Measurements from ENCODE around the gene AGAP1. TPM values are rescaled to one million over a fixed set of nuclear protein-coding genes. Genes with fewer than 3 reads are reported as not detected.

Gene AGAP1
- total RNA-seq, 1 donor from 2014 or later: 22.3 TPM

DNA sequence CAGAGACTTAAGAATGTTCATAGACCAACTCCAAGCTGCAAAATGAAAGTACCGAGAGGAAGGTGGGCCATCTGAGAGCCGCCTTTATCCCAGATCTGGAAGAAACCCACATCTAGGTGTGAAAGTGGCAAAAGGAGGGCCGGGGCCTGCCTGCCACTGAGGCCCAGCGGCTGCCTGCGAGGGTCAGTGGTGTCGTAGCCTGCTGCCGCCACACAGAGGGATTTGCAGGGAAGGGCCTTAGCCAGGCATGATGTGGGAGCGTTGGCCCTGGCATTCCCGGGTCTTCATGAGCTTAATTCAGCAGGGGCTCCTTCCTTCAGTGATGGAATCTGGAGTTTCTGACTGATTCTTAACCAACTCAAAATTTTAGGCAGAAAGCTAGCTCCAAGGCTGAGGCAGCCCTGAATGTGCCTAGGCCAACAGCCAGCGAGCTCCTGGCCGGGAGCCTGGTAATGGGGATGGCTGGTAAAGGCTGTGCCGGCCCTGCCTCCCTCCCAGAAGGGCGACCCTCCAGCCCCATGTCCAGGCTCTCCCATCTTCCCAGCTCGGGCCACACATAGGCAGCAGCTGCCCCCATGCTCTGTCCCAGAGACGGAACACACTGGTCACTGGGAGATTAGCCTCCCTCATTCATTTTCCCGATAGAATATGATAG, 230.1 kb downstream of the AGAP1 start:
- no peak for DNase-seq (ENCODE audit: extremely low read depth, low read depth, low spot score)

DNA sequence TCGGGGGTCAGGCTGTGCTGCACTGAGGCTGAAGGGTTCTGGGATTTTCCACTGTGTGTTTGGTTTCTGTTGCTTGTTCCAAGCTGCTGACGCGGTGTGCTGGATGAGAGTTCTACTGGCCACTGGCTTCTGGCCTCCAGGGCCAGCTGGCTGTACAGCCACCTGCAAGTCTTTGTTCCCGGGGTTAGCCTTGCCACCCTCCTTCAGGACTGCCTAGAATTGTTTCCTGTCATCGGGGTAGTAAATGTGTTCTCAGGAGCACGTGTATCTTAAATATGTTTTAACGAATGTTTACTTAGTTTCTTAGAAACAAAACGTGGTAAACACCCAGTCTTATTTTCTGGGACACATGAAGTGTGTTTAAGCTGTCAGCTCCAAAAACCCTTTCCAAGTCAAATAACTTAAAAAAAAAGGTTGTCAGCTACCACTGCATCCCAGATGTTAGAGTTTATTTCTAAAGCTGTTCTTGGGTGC, 231.2 kb downstream of the AGAP1 start:
- no peak for DNase-seq (ENCODE audit: extremely low read depth, low read depth, low spot score)

DNA sequence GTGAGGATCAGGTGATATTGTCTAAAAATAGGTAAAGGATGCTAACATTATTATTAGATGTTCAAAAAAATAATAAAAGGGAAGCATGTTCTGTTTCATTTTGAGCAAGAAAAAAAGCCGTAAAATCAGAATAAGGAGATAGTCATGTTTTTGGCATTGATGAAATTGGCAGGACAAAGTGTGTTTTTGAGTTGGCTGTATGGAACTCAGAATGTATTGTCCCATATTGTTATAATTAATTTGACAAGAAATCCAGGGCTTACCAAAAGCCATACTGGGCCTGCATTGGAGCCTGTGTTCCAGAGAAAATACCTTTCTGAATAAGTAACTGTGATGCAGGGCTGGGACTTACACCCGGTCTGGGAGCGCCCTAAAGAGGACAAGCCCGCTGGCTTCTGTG, 232.0 kb downstream of the AGAP1 start:
- no peak for DNase-seq (ENCODE audit: extremely low read depth, low read depth, low spot score)

DNA sequence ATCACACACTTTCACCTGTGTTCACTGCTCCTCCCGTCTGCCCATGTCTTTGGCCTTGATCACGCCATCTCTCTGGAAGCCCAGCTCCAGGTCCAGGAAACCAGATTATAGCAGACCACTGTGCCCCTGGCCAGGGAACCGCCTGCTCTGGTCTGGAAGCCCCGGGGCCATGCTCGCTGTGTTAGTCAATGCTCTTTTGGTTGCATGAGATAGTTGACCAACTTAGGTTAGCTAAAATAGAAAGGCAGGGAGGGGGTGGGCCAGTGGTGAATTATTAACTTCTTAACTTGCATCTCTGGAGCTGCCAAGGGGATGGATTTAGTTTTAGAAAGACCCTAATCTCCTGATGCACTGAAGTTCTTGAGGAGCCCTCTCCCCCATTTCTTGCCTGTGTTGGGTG, 232.7 kb downstream of the AGAP1 start:
- no peak for DNase-seq (ENCODE audit: extremely low read depth, low read depth, low spot score)

DNA sequence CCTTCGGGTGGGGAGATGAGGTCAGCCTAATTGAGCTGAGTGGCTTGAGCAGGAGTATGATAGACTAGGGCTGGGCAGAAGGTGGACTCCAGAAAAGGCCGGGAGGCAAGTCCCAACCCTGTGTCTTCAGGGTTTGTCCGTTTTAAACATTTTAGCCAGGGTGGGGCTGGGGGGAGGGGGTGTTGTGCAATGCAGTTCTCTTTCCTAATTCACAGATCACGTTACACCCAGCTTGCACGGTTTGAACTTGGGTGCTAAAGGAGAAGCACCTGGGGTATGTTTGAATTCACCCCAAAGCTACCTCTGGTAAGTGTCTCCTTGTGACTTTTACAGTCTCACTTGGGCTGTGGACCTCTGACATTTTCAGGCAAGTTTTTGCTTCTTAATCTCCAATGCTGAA, 233.3 kb downstream of the AGAP1 start:
- DNase-seq (ENCODE audit: extremely low read depth, low read depth, low spot score): no peak

DNA sequence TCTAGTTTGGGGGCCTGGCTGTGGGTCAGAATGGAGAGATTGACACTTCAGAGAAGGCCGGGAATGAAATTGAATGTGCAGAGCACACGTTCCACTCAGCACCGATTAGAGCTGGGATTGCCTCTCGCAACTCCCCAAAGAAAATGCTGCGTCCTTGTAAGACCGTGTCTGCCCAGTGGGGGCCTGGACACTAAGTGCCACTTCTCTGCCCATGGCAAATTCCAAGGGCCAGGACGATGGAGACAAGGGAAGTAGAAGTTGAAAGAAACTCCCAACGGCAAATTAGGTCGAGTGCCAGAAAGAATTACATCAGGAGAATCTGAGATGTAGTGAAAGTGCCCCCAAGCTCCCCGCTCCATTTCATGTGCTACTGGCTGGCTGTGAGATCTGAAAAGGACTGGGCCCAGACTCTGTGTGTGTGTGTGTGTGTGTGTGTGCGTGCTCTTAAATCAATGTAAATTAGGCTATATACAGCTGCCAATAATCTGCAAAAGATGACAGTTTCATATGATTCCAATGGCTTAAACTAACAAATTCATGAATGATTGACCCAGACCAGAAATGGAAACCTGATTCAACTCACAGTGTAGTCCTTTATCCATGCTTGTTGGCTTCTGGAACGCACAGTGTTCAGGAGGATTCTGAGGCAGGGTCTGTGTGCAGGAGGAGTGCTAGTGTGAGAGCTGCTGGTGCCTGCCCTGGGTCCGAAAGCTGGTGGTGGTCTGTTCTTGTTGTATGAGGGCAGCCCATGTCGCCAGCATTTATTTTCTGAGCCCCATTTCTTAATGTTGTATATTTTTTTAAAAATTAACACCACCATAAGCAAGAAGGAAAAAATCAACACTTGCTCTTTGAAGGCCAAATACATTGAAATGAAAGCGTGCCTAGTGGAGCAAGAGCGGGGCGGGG, 234.3 kb downstream of the AGAP1 start:
- DNase-seq (ENCODE audit: extremely low read depth, low read depth, low spot score): no peak

DNA sequence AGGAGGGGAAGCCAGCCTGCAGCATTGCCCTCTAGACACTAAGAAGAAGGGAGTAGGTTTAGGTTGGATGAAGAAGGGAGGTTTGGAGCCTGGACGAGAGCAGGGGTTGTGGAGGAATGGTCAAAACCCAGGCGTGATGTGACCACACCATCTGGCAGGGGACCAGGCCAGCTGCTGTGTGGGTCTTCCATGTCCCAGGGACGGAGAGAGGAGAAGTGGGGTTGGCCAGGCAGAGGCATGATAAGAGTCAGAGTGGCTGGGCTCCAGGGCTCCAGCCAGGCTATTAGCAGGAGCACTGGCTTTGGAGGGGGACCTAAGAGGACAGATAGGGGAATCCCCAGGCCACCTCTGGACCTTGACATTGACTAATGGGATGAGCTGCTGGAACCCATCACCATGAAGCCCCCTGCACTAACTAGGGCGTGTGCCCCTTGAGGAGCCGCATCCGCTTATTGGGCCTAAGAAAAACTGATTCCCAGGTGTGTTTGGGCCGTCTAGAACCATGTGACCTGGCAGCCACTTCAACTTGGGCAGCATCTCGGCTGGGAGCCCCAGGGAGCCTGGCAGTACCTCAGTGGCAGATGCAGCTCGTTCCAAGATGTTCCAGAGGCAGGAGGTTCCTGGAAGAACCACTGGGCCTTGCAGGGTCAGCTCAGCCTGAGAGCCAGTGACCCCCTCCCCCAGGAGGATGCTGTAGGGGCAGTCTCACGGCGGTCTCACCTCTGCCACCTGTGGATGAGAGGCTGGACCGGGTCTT, 235.1 kb downstream of the AGAP1 start:
- no peak for DNase-seq (ENCODE audit: extremely low read depth, low read depth, low spot score)

DNA sequence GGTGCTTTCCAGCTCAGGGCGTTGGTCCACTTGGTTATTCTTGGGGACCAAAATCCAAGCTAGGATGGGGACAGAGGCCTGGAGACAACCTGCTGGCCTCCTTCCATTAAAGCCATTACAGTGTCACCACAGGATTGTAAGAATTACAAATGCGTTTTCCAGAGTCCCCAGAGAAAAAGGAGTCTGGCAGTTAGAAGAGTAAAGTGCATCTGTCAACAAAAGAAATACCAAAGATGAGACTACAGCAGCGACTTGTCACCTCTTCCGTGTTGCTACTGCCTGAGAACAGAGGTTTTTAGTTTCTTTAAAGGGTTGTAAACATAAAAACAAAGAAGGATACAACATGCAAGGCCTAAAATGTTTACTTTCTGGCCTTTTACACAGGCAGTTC, 235.7 kb downstream of the AGAP1 start:
- DNase-seq (ENCODE audit: extremely low read depth, low read depth, low spot score): no peak

DNA sequence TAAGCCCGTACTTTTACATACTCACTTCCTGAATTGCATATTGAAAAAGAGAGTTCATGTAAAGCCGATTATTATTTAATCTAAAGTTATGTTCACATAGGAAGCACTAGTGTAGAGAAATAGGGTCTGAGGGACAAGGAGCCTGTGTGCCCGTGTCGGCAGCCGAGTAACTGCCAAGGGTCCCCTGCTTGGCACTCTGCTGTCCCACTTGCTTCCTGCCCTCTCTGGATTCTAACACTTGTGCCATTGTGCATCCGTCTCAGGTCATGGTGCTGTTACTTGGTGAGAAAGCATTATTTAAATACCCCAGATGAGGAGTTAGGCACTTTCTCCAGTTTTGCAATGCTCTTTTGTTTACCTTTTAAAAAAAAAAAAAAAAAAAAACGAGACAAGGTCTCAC, 236.3 kb downstream of the AGAP1 start:
- DNase-seq (ENCODE audit: extremely low read depth, low read depth, low spot score): no peak

DNA sequence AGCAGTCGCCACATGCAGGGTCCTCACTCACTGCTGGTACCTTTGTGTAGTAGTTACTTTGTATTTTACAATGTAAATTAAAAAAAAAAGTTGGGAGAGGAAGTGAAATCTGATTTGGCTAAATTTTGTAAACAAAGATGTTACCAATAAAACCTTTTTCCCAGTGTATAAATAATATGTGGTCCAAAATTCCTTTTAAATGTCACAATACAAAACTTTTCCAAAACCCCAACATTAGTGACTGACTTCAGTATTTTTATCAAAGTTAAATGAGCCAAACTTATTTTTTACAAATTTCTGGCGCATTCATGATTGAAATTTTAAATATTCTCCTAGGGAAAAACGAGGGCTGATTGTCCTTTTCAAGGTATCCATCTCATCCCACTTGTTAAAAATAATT, 239.9 kb downstream of the AGAP1 start:
- no peak for DNase-seq (ENCODE audit: extremely low read depth, low read depth, low spot score)

DNA sequence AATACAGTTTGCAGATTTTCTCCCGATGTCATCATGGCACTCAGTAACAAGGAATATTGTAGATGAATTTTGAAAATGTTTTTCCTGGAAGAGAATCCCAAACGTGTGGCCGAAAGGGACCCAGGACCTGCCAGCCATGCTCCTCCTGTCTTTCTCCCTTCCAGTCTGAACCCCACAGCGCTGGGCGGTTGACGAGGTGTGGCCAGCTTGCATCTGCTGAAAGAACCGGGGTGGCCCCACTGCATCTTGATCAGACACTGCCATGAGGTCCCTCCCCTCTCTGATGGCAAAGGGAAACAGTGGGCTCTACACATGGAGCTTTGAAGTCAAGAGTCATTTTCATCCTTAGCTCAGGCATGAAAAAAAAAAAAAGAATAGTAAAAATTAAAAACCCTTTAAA, 240.3 kb downstream of the AGAP1 start:
- no peak for DNase-seq (ENCODE audit: extremely low read depth, low read depth, low spot score)

DNA sequence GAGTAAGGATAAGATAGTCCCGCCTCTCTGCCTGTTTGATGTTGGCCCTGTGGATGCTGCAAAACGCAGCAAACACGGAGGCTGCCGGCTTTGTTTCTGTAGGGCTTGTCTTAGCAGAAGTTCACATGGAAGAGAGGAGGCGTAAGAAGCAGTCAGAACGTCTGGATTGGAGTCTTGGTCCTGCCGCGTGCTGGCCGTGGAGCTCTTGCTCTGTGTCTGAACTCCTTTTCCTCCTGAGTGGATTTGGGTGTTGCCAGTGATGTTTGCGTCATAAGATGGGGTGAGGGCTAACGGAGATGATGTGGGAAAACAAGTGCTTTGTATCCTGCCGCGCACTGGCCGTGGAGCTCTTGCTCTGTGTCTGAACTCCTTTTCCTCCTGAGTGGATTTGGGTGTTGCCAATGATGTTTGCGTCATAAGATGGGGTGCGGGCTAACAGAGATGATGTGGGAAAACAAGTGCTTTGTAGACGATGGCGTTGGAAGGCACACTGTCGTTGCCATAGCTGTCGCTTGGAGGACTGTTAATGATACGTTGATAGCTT, 240.9 kb downstream of the AGAP1 start:
- no peak for DNase-seq (ENCODE audit: extremely low read depth, low read depth, low spot score)

DNA sequence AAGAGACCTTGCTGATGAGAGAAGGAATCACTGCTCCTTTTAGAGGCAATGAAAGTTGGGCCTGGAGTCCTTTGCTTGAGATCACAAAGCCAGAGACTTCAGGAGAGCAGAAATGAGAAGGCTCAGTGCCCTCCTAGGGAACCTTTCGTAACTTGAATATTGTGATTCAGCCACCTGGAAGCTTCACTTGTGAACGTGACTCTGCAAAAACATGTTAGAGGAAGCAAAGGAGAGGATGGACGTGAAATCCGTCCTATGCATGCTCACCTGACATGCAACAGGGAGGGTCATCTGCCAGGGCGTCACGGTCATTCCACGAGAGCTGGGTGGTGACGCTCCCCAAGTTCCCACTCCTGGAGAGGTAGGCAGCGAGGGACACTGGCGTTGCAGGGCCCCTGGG, 243.6 kb downstream of the AGAP1 start:
- DNase-seq (ENCODE audit: extremely low read depth, low read depth, low spot score): no peak

DNA sequence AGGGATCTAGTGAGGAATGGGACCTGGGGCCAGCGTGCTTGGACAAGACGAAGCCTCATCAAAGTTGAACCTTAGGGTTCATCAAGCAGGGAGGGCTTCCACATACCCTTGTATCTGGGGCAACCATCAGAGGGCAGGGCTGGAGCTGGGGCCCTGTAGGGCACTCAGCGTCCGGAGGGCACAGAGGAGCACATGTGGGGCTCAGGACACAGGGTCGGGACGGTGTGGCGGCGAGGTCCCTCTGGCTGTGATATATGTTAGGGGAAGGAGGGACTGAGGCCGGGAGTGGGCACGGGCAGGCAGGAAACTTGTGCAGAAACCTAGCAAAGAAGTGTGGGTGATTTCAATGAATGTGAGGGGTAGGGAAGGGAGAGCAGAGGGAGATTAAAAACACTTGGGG, 244.0 kb downstream of the AGAP1 start:
- no peak for DNase-seq (ENCODE audit: extremely low read depth, low read depth, low spot score)

DNA sequence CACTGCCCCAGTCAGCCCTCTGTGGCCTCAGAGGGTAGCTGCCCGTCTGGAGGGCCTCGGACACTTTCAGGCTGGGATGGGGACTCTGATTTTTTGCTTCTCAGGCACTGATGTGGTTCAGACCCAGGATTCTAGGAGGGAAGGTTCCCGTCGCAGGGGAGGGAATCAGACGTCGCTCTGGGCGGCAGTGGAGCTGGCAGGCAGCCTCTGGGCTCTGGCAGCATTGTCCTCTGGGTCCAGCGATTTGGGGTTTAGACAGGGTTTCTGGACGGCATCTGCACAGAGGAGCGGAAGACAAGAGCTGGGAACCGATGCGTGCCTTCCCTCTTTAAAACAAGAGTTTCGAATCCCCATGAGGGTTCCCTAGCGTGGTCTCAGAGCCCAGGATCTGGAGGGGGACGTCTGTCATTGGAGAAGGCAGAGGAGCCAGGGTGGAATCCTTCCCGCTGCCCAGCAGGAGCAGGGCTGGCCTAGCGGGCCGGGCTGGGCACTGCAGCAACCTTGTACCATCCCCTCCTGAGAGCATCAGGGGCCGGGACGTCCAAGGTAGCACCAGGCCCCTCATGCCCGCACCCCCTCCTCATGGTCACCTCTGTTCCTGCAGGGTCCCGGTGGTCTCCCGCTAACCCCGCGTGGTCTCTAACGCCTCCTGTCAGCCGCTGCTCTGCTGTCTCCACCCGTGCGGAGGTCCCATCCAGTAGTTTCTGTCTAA, 246.0 kb downstream of the AGAP1 start:
- DNase-seq (ENCODE audit: extremely low read depth, low read depth, low spot score): no peak

DNA sequence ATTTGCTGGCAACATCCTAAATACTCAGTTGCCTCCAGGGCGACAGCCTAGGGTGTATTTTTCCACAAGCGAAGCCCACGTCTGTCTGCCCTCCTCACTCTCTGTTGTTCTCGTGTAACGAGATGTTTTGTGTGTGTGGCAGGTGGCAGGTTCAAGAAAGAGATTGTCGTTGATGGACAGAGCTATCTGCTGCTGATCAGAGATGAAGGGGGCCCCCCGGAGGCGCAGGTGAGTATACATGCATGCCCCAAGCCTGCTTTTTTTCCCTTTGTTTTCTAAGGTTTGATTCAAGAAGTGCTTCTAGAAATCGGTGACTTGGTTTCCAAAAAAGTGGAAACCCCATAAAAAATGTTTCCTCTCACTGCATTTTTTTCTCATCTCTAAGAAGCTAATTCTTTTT, 247.0 kb downstream of the AGAP1 start:
- DNase-seq (ENCODE audit: extremely low read depth, low read depth, low spot score): no peak

DNA sequence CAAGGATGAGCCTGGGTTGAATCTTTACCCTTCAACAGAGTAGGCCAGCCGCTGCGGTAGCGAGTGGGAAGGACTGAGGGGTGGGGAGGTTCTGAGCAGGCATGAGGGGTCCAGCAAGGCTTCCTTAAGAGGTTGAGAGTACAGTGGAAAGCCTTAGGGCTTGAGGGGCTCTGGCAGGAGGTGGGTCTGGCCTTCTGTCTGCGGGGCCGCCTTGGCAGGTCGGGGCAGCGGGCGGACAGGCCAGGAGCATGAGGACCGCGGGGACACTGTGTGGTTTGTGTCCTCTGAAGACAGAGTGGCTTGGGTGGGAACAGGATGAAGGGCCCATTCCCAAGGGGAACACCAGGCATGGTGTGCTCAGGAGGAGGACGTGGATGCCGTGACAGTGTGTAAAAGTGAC, 250.3 kb downstream of the AGAP1 start:
- DNase-seq (ENCODE audit: extremely low read depth, low read depth, low spot score): no peak

DNA sequence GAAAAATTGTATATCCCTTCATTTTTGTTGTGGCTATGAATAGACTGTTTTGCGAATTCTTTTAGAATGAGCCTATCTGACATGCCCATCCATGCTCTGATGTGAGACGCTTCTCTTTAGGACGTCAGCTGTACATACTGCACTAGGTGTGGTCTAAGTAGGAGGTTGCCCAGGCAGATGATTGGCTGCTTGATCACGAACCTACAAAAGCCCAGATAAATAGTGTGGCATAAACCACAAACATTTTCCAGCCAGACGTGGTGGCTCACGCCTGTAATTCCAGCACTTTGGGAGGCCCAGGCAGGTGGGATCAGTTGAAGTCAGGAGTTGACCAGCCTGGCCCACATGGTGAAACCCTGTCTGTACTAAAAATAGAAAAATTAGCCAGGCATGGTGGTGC, 251.8 kb downstream of the AGAP1 start:
- DNase-seq (ENCODE audit: extremely low read depth, low read depth, low spot score): no peak

DNA sequence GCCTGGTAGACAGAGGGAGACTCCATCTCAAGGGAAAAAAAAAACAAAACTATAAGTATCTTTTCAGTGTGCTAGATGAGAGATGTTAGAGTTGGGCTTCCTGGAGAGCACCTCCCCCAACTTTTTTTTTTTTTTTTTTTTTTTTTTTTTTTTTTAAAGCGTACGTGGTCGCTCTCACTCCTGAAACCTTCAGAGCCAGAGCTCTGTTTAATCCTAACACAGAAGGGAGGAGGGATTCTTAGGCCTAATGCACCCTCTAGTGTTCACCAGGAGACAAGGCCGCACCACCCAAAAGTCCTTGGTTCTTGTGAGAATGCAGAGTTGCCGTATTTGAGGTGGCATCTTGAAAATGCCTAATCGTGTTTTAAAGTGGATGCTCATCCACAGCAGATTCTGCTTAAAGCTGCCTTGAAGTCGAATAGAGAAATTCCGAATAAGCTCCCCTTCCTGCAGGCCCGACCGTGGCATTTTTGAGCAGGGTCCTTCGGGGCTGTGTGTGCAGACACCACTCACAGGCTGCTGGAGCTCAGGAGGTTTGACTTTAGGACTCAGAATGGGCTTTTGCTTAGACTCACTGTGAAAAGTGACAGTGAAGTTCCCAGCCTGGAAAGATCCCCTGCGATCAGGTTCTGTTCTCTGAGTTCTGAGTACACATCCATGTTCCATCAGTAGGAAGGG, 252.6 kb downstream of the AGAP1 start:
- peak; percentile 62 for DNase-seq (ENCODE audit: extremely low read depth, low read depth, low spot score)

Data from glomerular endothelial cell (primary cell).